Measurements from ENCODE around the gene TMCC2.
A peak's percentile ranks its signal among the peaks of the same experiment; 100 is the strongest.
"Not testable (repeated sequence)": the region's sequence is repeated elsewhere in the genome, so short reads cannot be mapped to it uniquely, and the experiment has no call there.

TMCC2 gene

DNA sequence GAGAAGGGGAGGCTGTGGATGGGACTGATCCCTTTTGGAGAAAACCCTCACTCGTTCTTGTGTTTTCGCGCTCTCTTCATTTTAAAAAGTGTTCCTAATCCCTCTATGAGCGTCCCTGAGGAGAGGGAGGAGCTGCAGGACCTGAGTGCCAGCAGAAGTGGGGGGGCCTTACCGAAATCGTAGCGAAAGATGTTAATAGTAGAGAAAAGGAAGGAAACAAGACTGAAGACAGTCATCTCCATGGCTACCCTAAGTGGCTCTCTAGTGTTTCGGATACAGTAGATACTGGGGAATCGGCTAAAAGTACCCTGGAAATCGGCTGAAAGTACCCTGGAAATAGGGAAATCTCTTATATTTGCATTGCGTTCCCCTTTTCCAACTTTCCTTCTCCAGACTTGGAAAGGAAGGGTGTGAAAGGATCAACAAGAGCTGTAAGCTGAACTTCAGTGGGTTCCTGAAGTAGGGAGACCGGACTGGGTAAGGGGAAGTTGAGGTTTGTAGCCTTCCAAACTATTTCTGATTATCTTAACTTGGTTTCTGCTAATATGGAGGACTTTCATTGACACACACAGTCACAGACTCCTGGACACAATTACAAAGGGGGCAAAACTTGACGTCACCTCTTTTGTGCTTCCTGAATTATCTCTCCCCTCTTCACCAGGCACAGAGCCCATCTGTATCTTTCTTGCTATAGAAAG, 15.8 kb upstream of the TMCC2 start:
- no peak for DNase-seq (ENCODE audit: low spot score)

DNA sequence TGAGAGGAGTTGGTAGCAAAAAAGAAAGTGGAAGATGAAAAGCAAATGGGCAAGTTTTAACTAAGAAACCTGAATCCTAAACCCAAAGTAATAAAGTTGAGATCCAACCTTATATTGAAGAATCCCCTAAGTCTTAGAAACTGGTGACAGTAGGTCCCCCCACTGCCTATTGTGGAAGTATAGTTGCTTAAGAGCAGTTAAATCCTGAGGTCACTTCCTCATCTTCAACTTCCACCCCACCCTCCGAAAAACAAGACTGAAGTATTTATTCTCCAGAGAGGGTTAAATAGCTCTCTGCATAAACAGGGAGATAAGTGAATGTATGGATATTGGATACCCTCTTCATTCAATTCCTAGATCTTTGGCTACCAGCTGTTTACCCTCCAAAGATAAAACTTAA, 13.0 kb upstream of the TMCC2 start:
- DNase-seq (ENCODE audit: low spot score) = no peak

DNA sequence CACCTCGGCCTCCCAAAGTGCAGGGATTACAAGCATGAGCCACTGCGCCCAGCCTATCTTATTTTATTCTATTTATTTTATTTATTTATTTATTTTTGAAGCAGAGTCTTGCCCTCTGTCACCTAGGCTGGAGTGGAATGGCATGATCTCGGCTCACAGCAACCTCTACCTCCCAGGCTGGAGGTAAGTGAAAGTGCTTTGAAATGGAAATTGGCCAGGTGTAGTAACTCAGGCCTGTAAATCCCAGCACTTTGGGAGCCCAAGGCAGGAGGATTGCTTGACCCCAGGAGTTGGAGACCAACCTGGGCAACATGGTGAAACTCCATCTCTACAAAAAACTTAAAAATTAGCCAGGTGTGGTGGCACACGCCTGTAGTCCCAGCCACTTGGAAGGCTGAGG, 11.2 kb upstream of the TMCC2 start:
- no peak for DNase-seq (ENCODE audit: low spot score)

DNA sequence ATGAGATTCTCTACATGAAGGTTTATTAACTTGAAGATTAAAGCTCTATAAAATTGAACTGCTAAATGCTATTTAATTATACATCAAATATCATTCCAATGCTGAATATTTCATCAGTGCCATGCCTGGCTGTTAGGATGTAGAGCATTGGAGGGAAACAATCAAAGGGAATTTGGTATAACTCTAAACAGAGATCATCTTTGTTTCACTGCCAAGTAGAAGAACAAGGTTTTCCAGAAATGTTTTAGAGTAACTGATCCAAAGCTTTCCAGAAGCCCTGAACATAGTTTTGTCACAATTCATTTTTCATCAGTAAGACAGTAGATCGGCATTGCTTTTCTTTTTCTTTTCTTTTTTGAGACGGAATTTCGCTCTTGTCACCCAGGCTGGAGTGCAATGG, 10.3 kb upstream of the TMCC2 start:
- peak; percentile 48 for DNase-seq (ENCODE audit: low spot score)

DNA sequence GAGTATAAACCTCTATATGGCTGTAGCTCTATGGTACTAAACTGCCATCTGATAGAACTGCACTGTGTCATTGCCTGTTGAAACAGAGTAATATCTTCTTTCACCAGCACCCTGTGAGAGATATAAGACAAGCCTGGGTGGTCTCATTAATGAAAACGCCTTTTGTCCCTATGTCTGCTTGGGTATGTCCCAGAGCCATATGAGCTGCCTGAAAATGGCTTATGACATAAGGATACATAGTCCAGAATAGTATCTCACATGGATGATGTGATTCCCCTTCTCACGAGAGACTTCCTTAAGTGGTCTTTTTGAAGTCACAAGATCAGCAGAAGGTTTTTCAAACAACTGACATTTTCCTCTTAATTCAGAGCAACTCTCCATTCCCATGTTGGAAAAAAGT, 7.3 kb upstream of the TMCC2 start:
- no peak for DNase-seq (ENCODE audit: low spot score)

DNA sequence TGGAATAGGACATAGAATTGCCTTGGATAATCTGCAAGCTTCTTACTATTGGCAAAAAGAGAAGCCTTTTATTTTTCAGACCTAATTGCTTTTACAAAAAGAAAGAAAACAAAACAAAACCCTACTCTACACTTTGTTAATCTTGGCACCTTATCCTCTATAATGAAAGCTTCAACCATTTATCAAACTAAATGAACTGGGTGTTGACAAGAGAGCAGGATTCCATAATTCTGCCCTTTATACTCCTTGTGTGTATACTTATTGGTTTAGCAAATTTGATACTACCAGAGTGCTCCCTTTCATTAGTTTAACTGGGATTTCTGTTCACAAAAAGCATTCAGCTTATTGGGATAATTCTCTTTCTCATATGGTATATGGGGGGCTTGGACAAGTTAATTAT, 3.0 kb upstream of the TMCC2 start:
- DNase-seq (ENCODE audit: low spot score) = no peak

DNA sequence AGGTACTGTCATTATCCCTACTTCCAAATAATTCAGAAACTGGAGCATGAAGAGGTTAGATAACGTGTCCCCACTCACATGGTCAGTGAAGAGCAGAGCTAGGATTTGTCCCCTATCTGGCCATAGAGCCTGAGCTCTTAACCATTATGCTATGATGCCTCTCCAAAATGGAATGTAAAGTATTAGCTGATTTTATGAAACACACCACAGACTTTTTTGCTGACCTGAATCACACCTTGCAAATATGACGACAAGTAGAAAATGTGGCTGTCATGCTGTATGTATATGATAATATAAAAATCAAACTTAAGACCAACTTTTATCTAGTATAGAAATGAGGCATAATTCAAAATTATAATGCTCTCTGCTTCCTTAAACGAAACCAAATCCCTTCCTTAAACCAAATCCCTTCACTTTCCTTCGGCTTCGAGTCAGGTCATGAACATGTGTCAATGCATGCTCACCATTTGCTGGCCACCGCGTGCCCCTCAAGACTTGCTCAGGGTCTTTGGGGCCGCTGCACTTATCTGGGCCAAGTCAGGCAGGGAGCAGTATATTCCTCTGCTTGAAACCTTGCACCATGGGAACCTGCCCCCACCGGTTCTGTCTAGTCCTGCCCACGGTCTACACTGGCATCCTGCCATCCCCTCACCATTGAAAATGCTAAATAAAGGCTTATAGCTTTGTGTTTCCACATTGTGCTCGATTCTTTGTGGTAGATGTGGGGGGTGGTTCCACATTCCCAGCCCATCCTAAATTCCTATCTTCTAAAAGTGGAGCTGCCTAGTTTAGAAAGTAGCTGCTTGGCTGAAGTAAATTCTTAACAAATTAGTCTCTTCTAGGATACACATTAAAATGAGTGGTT, 1.6 kb upstream of the TMCC2 start:
- no peak for DNase-seq (ENCODE audit: low spot score)

DNA sequence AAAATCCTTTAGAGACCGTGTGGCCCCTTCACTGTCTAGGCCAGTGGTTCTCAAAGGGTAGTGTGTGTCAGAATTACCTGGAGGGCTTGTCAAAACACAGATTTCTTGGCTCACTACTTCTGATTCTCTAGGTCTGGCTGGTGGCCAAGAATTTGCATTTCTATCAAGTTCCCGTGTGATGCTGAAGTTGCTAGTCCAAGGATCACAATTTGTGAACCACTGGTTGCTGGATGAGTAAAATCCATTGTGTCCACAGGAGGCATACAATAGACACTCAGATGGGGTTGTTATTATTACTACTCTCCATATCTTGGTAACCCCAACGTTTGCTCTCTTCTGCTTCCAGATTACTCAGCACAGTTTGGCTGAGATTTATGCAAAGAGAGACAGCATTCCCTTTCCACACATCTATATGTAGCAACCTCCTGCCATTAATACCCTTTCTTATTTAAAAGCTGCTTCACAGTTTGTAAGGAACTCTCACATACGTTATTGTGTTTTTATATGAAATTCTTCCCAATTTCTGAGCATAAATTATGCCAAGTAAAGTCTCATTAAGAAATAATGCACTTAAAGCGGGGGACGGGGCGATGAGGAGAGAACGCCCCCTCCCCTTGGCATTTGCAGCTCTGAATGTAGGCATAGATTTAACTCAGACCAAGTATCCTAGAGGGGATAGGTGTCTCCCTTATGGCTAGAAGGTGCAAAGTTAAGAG, 720 bp upstream of the TMCC2 start:
- DNase-seq (ENCODE audit: low spot score) = peak; percentile 40

DNA sequence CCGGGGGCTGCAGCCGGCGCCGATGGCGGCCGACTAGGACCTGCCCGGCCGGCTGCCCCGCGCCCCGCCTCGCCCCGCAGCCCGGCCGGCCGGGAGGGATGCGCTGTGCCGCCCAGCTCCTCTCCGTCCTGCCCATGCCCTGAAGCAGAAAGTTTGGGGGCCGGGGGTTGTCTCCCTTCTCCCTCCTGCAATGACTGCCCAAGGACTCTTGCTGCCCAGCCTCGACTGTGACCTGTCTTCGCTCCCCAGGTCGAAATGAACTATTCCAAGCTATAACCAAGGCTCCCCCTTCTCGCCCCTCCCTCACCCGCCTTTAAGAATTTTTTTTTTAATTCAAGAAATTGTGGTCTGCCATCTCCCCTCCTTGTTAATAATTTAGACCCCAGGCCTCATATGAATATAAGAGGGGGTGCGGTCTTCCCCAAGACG, 361 bp downstream of the TMCC2 start:
- no peak for DNase-seq (ENCODE audit: low spot score)

DNA sequence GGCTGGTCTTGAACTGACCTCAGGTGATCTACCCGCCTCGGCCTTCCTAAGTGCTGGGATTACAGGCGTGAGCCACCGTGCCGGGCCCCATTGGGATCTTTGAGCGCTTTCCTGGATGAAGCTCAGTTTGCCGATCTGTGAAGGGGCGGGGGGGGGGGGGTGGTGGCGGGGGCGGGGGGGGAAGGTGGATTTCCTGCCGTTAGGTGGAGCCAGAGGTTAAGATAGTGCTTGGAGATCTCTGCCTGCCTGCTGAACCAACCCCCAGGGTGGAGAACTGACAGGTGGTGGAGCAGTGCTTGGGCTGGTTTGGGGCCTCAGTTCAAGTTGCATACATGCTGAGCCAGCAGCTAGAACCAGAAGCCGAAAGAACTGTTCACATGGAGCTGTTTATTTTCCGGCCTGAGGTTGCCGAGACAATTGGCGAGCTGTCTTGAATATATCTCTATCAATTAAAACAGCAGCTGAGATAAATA, 1.7 kb downstream of the TMCC2 start:
- DNase-seq (ENCODE audit: low spot score) = peak; percentile 82

DNA sequence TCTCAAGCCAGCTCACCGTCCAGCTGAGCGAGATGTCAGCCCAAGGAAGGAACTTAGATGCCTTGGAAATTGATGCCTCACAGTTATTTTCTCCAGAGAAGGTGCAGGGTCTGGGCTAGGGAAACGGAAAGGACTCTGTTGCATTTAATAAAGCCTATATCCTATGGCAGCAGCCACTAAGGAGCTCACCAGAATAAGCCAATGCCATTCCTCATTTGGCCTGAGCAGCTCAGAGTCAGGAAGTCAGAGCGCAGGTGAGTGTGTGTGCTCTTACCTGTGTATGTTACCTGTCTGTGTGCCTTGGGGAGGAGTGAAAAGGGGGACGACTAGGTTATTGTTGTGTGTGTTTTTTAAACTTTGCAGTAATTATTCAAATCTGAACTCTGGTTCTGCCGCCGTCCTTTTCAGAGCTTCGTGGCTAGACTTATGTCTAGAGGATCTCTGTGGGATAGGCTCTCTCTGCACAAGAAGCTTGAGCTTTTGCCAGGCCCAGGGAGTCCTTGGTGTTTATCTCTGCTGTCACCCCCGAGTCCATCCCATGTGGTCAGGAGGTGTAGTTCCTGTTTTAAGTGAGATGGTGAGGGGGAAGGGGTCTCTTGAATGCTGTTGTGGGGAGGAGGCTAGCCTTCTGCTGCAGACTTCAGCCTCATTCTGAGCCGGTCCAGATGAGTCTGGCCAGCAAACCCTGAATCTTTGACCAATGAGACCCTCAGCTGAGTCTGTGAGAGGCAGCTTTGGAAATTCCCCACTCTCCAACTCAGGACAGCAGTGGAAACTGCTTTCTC, 2.4 kb downstream of the TMCC2 start:
- DNase-seq (ENCODE audit: low spot score) = no peak

DNA sequence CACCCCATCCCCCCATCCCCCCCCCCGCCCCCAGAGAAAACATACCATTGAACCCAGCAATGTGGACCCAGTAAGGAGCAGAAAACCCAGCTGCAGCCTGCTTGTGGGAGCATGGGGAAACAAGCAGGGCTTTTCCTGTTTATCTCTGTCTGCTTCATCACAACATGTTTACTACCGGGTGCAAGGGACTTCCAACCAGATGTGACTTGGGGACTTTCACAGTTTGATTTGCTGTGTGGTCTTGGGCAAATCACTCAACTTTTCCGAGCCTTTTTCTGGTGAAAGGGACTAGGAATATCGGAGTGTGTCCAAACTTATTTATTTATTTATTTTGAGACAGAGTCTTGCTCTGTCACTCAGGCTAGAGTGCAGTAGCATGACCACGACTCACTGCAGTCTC, 3.2 kb downstream of the TMCC2 start:
- DNase-seq (ENCODE audit: low spot score) = no peak

DNA sequence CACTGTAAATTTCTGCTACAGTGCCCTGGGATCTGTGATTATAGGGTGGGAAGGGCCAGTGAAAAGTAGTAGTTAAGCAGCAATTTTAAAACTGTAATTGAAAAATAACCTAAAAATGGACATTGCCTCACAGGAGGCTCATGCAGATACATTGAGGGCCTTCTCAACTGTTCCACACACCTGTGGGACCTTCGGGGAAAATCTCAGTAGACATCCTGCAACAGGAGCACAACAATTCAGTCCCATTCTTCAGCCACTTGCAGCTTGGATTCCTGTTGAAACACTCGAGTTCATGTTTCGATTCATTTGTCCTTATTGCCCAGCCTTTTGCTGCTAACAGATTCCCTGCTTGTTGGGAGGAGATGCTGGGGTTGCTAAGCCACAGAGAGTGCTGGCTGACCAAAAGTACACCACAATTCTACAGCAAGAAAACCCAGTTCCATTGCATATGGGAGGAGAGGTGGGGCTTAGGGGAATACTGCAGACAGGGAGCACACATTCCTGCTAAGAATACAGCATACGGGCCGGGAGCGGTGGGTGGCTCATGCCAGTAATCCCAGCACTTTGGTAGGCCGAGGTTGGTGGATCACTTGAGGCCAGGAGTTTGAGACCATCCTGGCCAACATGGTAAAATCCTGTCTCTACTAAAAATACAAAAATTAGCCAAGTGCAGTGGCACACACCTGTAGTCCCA, 4.5 kb downstream of the TMCC2 start:
- DNase-seq (ENCODE audit: low spot score) = no peak

DNA sequence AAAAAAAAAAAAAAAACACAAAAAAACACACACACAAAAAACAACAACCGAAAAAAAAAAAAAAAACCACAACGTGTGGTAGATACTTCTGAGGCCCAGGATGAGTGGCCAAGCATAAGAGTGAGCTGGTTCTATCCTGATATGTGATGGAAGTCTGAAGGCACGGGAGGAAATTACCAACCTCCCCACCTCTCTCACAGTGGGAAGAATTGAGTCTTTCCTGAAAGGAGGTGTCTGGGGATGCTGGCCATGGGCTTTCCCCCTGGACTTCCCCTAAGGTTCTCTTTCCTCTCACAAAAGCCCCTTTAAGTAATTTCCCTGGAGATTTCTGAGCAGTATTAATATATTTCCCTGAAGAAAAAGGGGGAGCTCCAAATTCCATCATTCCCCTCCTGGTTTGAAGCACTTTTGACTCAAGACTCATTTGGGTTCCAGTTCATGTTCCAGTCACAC, 5.2 kb downstream of the TMCC2 start:
- no peak for DNase-seq (ENCODE audit: low spot score)

DNA sequence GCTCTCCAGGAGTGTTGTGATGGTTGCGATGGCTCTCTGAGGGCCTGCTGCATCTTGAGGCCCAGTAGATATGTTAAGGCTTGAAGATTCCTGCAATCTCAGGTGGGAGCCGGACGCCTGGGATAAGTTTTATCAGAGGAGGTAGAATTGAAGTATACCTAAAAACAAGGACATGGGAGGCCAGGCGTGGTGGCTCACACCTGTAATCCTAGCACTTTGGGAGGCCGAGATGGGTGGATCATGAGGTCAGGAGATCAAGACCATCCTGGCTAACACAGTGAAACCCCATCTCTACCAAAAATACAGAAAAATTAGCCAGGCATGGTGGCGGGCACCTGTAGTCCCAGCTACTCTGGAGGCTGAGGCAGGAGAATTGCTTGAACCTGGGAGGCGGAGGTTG, 6.2 kb downstream of the TMCC2 start:
- not testable (repeated sequence) for DNase-seq (ENCODE audit: low spot score)

DNA sequence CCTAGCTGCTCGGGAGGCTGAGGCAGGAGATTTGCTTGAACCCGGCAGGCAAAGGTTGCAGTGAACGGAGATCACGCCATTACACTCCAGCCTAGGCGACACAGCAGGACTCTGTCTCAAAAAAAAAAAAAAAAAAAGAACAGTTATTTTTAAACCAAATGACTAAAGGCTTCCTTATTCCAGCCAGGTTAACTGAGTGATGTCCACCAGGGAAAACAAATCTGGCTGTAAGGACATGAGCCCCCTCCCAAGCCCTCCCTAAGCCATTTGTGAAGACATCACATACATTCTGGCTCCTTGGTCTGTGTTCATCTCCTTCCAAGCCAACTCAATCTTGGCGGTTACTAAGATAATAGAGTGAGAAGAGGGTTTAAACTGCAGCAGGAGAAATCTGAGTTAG, 8.2 kb downstream of the TMCC2 start:
- no peak for DNase-seq (ENCODE audit: low spot score)

DNA sequence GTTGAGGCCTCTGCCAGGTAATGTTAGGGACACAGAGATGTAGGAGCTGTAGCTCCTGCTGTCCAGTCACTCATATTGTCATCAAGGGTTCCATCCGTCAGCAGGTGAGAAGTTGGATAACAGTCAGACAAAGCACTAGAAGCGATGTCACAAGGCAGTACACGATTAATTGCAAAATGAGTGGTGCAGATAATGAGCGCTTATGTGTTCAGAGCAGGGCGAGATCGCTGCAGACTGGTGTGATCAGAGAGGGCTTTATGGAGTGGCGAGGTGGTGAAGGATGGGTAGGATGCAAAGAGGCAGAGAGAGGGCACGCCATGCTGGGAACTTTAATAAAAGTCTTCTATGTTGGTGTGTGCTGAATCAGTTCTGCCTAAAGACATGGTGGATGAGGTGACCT, 8.8 kb downstream of the TMCC2 start:
- no peak for DNase-seq (ENCODE audit: low spot score)

DNA sequence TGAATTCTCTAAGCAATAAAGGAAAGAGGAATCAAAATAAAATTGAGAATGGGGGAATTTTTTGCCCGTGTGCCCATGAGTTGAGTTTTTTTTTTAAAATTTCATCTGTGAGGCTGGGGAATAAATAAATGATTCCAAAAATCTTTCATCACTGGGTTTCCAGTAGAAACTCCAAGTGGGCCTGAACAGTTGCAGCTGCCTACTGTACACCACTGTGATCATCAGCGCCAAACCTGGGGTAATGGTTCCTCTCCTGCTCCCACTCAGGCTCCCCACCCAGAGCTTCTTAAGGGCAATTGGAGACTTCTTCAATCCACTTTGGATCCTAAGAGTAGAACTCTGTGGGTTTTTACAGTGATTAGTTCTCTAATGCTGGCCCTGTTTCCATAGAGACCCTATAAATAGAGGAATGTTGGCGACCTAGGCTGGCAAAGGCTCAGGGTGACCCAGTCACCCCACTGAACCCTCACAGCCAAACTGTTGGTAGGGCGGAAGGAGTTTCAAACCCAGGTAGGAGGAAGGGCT, 9.3 kb downstream of the TMCC2 start:
- no peak for DNase-seq (ENCODE audit: low spot score)

DNA sequence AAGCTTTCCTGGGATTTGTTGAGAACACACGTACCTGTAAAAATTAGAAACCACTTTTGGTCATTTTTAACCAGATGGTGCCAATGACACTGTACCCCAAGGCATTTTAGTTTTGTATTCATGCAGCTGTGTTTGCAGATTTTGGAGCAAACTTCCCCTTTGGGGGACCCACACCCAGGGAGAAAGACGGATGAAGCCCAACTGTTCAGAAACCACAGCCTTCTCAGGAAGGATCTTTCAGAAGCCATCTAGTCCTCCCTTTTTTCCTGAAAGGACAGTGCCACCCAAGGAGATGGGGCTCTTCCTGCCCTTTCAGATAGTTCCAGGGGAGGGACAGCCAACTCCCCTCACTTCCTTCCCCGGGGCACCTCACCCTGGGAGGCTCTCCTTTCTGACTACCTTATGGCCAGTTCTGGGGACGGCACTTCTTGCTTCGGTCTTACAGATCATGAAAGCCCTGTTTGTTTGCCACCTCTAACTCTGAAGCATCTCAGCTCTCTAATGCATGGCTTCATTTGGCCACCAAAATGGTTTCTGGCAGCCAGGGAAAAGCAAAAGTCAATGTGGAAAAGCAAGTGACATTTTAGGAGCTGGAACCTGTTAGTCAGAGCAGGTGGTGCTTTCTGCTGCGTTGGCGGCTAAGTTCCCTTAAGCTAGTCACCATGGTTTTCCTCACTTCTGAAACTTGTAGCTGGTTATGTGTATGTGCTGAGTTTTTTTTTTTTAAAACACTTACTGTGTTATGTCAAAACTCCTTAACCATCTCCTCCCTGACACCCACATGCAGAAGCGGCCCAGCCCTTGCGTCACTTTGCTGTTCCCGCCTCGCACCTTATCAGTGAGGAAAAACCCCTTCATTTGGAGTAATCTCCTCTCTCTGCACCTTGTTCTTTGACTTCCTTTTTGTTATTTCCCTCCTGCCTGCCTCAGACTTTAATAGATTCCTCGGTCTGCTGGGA, 10.1 kb downstream of the TMCC2 start:
- DNase-seq (ENCODE audit: low spot score) = no peak

DNA sequence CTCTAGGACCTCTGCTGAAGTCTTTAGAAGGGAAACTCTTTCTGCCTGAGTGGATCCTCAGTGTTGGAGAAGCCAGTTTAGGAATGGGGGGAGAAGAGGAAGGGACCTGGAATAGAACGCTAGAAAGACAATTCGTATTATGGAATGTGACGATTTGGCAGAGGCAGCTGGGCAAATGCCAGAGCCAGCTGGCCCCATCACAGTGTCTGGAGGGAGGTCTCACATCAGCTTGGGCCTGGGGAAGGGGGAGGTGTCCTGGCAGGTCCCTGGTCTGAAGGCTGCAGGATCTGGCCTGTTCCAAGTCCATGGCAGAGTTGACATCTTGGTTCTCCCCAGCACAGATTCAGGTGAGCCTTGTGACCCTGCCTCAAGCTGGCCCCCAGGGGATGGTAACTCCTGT, 11.3 kb downstream of the TMCC2 start:
- no peak for DNase-seq (ENCODE audit: low spot score)
